LNCAP (cell line): ENCODE results near the gene NRG4.

Source experiments
- TF ChIP-seq, protein P1 (sequence below): fragments of 450-650 bp; IDR thresholded peaks from 2 replicates; pipeline ENCODE4 v1.5.1; 2017; ENCODE audit warnings: mild to moderate bottlenecking

Gene NRG4

DNA sequence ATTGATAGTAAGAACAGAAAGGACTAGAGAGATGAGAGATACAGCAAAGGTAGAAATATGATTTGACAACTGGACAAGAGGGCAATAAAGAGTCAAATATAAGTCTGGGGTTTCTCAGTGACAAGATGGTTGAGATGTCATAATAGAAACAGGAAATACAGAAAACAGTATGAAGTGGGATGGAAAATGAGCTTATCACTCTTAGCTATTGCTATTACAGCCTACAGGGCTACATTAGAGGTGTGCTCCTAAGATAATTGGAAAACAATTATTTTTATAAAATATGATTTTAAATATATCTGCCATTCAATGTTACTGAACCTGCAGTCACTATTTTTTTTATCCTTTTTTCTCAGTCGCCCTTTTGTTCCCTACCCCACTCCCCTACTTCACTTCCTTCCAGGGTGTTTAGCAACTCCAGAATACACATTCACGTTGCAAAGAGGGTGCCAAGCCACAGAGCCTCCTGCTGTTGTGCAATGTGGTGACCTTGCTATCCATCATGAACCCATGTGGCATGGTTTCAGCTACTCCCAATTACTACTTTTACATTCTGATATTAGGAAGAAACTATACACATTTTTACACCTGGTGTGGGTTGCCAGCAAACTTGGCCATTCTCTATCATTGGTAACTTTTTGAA lies 6.0 kb downstream of the NRG4 start:
- TF ChIP-seq, protein P1, sequence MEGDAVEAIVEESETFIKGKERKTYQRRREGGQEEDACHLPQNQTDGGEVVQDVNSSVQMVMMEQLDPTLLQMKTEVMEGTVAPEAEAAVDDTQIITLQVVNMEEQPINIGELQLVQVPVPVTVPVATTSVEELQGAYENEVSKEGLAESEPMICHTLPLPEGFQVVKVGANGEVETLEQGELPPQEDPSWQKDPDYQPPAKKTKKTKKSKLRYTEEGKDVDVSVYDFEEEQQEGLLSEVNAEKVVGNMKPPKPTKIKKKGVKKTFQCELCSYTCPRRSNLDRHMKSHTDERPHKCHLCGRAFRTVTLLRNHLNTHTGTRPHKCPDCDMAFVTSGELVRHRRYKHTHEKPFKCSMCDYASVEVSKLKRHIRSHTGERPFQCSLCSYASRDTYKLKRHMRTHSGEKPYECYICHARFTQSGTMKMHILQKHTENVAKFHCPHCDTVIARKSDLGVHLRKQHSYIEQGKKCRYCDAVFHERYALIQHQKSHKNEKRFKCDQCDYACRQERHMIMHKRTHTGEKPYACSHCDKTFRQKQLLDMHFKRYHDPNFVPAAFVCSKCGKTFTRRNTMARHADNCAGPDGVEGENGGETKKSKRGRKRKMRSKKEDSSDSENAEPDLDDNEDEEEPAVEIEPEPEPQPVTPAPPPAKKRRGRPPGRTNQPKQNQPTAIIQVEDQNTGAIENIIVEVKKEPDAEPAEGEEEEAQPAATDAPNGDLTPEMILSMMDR, result no peak

DNA sequence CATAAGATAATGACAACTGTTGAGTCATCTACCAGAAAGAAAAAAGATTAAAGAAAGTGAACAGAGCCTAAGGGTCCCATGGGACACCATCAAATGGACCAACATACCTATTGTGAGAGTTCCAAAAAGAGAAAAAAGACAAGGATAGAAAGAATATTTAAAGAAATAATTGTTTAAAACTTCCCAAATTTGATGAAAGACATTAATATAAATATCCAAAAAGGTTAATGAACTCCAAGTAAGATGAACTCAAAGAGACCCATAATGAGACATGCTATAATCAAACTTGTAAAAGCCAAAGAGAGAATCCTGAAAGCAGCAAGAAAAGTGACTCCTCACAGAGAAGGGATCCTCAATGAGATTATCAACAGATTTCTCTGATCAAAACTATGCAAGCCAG lies 8.9 kb downstream of the NRG4 start:
- TF ChIP-seq, protein P1, result no peak

DNA sequence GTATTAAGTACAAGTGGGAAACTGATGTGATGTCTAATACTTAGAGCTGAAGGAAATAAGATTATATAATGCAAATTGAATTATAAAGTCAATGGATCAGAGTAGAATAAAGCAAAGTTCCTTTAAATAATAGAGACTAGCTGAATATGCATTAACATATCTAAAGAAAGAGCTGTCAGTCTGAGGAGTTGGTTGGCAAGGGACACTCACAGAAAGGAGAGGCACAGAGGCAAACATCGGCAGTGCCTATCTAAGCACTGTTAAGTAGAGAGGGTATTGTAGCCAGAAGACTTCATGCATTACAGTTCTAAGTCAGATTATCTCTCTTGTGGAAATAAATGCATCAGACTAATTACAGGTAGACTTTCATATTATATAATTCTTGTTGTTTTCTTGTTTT lies 16.6 kb downstream of the NRG4 start:
- TF ChIP-seq, protein P1, result no peak

DNA sequence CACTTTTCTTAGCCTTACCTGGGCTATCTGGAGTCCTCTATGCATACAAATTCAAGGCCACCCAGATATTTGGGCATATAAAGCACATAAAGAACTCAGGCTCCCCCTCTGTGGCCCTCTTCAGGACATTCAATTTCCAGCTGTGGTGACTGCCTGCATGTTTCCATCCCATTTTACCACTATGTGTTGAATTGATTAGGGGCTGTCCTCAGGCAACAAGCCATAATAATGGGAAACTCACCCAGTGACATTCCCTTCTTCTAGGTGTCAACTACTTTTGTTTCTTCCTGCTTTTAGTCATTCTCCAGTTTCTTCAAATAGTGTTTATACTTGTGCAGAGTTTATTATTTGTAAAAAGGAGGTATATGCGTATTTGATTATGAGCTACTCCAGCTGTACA lies 18.0 kb downstream of the NRG4 start:
- TF ChIP-seq, protein P1, result no peak

DNA sequence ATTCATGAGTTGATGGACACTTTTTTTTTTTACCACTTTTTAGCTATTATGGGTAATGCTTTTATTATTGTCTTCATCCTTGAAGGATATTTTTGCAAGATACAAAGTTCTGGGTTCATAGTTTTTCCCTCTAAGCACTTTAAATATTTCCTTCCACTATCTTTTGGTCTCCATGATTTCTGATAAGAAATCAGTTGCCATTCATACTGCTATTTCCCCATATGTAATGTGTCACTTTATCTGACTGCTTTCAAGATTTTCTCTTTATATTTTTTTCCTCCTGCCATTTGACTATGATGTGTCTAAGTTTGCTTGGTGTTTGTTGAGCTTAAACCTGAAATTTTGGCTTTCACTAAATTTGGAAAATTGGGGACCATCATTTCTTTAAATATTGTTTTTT lies 19.3 kb downstream of the NRG4 start:
- TF ChIP-seq, protein P1, result no peak

DNA sequence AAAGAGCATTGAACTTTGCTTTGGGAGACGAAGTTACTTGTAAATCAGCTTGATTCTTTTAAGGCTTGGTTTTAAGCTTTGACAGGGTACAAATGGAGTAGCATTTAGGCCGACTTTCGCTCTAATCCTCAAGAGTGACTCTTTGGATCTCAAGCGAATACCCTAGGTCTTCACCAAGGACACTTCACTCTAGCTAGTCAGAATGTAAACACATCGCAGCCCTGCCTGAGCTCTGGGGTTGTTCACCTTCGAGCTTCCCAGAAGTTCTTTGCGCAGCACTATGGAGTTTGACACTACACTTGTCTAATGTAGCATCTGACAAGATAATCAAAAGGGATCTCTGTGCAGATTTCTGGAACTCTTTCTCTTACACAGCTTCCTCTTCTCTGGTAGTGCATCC lies 22.3 kb downstream of the NRG4 start:
- TF ChIP-seq, protein P1, result no peak

DNA sequence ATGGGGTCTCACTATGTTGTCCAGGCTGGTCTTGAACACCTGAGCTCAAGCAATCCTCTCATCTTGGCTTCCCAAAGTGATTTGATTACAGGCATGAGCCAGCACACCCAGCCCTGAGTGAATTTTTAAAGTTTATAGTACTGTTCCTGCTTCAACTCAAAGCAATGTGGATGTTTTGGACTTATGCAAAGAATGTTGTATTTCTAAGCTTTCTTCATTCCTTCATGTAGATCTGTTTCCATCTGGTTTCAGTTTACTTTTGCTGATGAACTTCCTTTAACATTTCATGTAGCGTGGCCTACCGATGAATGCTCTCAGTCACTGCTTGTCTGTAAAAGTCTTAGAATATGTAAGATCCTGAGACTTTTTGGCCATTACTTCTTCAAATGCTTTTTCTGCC lies 23.2 kb downstream of the NRG4 start:
- TF ChIP-seq, protein P1, result no peak

DNA sequence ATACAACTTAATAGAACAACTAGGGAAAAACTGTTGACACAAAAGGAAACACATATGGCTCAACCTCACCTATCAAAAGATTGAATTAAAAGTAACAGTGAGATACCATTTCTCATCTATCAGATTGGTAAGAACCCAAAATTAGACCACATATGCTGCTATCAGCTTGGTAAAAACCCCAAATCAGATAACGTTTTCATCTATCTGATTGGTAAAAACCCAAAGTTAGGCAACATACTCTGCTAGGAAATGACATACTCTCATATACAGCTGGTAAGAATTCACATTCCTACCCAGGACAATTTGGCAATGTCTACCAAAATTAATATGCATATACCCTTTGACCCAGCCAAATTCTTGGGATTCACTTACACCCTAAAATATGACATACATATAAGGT lies 26.3 kb downstream of the NRG4 start:
- TF ChIP-seq, protein P1, result no peak
